Skeletal muscle satellite cell (primary cell): ENCODE results near the gene ATN1.

Source experiments
- H3K27me3 ChIP-seq: 2 replicates; pipeline ENCODE4 v1.7.0; 2013; ENCODE audit warnings: low read length; ENCODE audit not compliant: control insufficient read depth, insufficient read depth
- H3K36me3 ChIP-seq: 2 replicates; pipeline ENCODE4 v1.7.0; 2013; ENCODE audit warnings: mild to moderate bottlenecking, control low read depth, low read length; ENCODE audit not compliant: insufficient read depth
- H3K4me1 ChIP-seq: 2 replicates; pipeline ENCODE4 v1.7.0; 2013; ENCODE audit warnings: low read length; ENCODE audit not compliant: control insufficient read depth, insufficient read depth
- H3K4me2 ChIP-seq: 2 replicates; pipeline ENCODE4 v1.7.0; 2013; ENCODE audit warnings: mild to moderate bottlenecking, low read length
- H3K4me3 ChIP-seq: 2 replicates; pipeline ENCODE4 v1.7.0; 2013; ENCODE audit warnings: low read length
- H3K9ac ChIP-seq: 2 replicates; pipeline ENCODE4 v1.7.0; 2013; ENCODE audit warnings: mild to moderate bottlenecking, low read depth, low read length, moderate library complexity
- H3K9me3 ChIP-seq: replicated peaks from 2 replicates; pipeline ENCODE4 v1.7.0; 2013; ENCODE audit warnings: mild to moderate bottlenecking, control low read depth, low read length

ATN1 gene

DNA sequence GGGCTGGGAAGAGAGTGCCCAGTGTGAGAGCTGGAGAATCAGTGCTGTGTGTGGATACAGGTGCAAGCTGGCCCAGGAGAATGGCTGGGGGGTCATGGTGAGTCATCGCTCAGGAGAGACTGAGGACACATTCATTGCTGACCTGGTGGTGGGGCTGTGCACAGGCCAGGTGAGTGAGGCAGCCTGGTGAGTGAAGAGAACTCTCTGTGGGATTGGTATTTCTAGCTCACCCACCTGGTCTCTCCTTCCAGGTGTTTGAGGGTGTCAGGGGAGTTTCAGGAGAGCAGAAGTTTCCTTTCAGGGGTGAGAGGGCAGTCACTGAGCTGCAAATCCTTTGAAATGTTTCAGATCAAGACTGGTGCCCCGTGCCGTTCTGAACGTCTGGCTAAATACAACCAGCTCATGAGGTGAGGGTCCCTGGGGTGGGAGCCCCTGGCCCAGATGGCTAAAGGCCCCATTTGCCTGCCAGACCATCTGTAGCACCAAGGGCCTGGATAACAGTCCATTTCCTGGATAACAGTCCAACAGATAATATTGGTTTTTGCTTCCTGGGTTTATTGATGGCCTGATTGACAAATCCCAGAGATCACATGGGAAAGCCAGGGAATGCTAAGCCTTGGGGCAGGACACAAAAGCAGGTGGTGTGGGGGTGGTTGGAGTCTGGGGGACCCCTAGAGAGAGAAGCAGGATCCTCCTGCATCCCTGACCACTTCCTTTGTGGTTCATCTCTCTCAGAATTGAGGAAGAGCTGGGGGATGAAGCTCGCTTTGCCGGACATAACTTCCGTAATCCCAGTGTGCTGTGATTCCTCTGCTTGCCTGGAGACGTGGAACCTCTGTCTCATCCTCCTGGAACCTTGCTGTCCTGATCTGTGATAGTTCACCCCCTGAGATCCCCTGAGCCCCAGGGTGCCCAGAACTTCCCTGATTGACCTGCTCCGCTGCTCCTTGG lies 5.5 kb upstream of the ATN1 start:
- no peak overlapping the region for H3K4me3 ChIP-seq
- H3K9ac ChIP-seq = no peak overlapping the region
- peaks cover 32% of the 10 kb centered on the region for H3K4me1 ChIP-seq
- H3K9me3 ChIP-seq = no peaks in the 10 kb centered on the region
- no peak overlapping the region for H3K4me2 ChIP-seq
- peaks cover 16% of the 10 kb centered on the region for H3K36me3 ChIP-seq
- H3K27me3 ChIP-seq = no peaks in the 10 kb centered on the region

DNA sequence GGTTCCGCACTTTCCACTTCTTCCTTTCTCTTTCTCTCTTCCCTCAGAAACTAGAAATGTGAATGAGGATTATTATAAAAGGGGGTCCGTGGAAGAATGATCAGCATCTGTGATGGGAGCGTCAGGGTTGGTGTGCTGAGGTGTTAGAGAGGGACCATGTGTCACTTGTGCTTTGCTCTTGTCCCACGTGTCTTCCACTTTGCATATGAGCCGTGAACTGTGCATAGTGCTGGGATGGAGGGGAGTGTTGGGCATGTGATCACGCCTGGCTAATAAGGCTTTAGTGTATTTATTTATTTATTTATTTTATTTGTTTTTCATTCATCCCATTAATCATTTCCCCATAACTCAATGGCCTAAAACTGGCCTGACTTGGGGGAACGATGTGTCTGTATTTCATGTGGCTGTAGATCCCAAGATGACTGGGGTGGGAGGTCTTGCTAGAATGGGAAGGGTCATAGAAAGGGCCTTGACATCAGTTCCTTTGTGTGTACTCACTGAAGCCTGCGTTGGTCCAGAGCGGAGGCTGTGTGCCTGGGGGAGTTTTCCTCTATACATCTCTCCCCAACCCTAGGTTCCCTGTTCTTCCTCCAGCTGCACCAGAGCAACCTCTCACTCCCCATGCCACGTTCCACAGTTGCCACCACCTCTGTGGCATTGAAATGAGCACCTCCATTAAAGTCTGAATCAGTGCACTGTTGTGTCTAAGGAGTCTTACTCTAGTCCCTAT lies 4.6 kb upstream of the ATN1 start:
- H3K4me3 ChIP-seq = no peak overlapping the region
- no peak overlapping the region for H3K9ac ChIP-seq
- H3K36me3 ChIP-seq = peaks cover 11% of the 10 kb centered on the region
- no peak overlapping the region for H3K4me2 ChIP-seq
- H3K27me3 ChIP-seq = no peaks in the 10 kb centered on the region
- H3K4me1 ChIP-seq = peaks cover 28% of the 10 kb centered on the region
- no peaks in the 10 kb centered on the region for H3K9me3 ChIP-seq

DNA sequence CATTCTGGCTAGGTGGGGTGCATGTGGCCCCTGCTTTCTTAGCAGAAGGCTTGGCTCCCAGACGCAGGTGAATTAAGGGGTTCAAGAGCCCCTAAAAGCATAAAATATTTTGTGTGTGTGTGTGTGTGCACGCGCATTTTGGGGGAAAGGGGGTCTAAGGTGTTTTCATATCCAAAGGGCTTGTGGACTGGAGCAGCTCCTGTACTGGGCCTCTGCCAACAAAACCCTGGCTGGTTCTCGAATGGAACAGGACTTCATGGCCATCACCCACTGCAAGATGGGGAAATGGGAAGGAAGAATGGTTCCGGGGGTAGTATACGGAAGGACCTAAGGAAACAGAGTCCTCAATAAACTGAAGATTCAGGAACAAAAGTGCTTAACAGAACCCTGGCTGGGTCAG lies 3.9 kb upstream of the ATN1 start:
- H3K9me3 ChIP-seq = no peaks in the 10 kb centered on the region
- peaks cover 28% of the 10 kb centered on the region for H3K4me1 ChIP-seq
- no peak overlapping the region for H3K9ac ChIP-seq
- H3K4me2 ChIP-seq = peak overlapping the region; percentile 80
- peaks cover 11% of the 10 kb centered on the region for H3K36me3 ChIP-seq
- no peak overlapping the region for H3K4me3 ChIP-seq
- H3K27me3 ChIP-seq = no peaks in the 10 kb centered on the region

DNA sequence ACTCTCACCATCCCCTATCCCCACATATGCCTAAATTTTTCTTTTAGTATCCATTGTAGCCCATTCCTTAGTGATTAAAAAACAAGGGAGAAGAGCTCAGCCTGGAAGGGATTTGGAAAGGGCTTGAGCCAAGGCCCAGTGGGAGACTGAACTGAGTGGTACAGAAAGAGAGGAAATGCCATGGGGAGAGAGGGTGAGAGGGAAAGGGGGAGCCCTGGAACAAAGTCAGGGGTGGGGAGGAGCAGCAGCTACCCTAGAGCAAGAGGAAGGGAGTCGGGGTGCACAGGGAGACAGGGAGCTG lies 2.6 kb upstream of the ATN1 start:
- H3K4me2 ChIP-seq = peak overlapping the region; percentile 80
- H3K9ac ChIP-seq = peak overlapping the region; percentile 78
- peaks cover 11% of the 10 kb centered on the region for H3K36me3 ChIP-seq
- H3K9me3 ChIP-seq = no peaks in the 10 kb centered on the region
- peak overlapping the region; percentile 87 for H3K4me3 ChIP-seq
- H3K27me3 ChIP-seq = no peaks in the 10 kb centered on the region
- peaks cover 39% of the 10 kb centered on the region for H3K4me1 ChIP-seq

DNA sequence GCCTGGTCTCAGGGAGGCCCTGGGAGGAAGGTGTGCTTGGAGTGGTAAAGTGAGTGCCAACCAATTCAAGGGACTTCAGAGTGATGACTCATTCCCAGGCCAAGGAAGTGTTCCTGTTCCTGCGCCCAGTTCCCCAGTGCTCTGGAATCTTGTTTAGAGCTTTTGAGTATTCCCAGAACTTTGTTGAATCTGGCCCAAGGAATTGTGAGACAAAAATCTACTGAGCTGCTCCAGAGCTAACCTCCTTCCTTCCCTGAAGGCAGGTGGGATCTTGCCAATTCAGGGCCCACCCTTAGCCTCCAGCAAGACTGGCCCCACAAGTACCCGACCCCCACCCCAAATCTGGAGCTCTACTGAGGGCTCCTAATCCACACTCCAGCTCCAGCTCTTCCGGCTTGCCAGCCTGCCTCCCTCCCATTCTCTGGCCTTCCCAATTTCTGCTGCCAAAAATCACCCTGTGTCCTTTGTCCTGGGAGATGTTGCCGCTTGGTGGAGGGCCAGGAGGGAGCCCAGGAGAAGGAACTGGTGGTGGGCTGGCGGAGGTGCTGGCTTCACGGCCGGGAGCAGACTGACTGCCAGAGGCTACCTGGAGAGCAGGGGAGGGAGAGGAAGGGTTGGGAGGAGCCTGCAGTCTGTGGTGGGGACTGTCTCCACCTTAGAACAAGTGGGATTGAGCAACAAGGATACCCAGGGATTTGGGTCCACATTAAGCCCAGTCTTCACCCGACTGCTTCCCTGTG lies 2.0 kb upstream of the ATN1 start:
- Histone ChIP-seq H3K4me2 (peak overlapping the region; percentile 80), H3K9ac (peak overlapping the region; percentile 78), H3K27me3 (no peaks in the 10 kb centered on the region), H3K4me1 (peaks cover 41% of the 10 kb centered on the region), H3K4me3 (peak overlapping the region; percentile 87), H3K36me3 (peaks cover 11% of the 10 kb centered on the region), H3K9me3 (no peaks in the 10 kb centered on the region)

DNA sequence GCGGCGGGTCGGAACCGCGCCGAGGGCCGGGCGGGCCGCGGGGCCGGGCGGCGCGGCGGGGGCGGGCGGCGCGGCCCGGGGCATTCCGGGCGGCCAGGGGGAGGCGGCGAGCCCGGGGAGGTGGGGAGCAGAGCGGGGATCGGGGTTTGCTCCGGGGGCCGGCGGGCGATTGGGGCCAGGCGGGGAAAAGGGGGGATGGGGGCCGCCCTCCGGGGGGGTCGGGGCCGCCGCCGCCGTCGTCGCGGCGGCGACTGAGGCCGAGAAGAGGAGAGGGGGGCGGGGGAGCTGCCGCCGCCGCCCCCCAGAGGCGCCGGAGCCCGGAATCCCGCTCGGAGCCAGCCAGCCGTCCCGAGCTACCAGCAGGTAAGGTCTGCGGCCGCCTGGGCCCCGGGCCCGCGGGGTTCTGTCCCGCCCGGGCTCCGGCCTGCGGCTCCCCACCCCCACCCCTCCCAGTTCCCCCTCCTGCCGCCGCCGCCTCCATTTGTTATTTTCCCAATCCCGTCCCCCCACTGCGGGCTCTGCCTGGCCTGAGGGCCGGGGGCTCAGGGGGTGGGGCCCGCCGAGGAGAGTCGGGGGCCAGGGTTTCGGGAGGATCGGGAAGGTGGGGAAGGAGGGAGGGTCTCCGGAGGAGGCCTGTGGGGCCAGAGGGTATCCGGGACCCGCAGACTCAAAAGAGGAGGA lies 403 bp downstream of the ATN1 start:
- peak overlapping the region; percentile 93 for H3K9ac ChIP-seq
- H3K9me3 ChIP-seq = no peaks in the 10 kb centered on the region
- H3K36me3 ChIP-seq = peaks cover 6% of the 10 kb centered on the region
- no peaks in the 10 kb centered on the region for H3K27me3 ChIP-seq
- peaks cover 45% of the 10 kb centered on the region for H3K4me1 ChIP-seq
- H3K4me3 ChIP-seq = peak overlapping the region; percentile 94
- peak overlapping the region; percentile 92 for H3K4me2 ChIP-seq

DNA sequence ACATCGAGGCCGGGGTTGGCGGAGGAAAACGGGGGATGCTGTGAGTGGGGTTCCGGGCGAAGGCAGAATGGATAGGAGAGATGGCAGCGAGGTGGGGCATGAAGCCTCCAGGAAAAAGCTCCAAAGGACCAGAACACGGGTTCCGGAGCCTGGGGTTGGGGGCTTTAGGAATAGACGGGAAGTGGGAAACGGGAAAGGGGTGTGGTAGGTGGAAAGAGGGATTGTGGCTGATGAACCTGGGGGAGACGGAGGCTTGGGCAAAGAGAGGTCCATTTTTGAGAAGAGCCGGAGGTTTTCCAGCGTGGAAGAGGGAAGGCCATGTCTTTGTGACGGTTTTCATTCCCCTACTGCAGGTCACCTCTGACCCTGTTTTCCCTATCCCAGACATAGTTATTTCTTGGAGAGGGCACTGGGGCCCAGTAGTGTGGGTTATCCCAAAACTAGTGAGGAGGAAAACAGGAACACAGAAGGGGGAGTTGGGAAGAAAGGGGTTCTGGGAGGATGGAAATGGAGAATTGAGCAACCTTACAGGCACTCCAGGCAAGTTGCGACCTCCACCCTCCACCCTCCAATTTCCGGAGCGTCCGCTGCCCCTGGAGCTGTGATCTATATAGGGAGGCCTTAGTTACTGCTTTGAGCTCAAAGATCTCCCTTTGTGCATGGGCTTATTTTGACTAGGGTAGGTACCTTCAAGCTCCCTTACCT lies 1.1 kb downstream of the ATN1 start:
- Histone ChIP-seq H3K4me2 (peak overlapping the region; percentile 92), H3K27me3 (no peaks in the 10 kb centered on the region), H3K36me3 (peaks cover 12% of the 10 kb centered on the region), H3K4me3 (peak overlapping the region; percentile 94), H3K9me3 (no peaks in the 10 kb centered on the region), H3K4me1 (peaks cover 52% of the 10 kb centered on the region), H3K9ac (peak overlapping the region; percentile 93)

DNA sequence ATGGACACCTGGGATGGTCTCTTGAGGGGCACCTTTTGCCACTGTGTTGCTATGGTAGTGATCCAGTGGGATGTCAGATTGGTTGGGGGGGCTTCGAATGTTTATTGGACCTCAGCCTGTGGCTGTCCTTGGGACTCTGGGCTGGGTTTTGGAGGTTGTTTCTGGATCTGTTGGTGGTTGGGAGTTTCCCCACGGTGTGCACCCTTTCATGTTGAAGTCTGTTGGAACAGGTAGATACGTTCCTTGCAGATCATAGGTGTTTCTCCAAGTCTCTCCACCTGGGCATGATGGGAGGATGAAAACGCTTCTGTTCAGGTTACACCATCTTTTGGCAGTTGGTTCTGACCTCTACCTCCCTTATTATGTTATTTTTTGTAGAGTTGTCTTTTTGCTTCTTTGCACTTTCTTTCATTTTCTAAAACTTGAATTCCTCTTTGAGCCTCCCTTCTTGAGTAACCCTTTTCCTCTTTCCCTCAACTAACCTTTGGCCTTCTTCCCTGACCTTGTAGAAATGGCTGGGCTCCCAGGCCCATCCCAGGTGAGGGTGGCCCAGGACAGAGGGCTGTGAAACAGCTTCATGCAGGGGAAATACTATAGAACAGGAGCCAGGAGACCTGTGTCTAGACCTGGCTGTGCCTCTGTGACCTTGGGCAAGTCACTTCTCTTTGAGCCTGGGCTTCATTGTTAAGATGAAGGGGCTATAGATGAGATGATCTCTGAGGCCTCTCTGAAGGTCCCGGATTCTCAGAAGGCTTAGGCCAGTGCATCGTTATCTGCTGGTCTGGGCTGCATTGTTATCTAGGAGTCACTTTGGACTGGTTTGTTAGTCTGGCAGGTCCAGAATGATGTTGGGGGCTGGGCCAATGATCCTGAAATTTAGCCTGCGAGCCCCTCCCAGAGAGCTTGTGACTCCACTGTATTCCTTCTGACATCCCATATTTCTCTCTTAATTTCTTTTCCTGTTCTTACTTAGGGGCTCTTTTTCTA lies 2.0 kb downstream of the ATN1 start:
- Histone ChIP-seq H3K4me1 (peaks cover 56% of the 10 kb centered on the region), H3K4me3 (peak overlapping the region; percentile 94), H3K36me3 (peaks cover 22% of the 10 kb centered on the region), H3K4me2 (peak overlapping the region; percentile 92), H3K27me3 (no peaks in the 10 kb centered on the region), H3K9ac (peak overlapping the region; percentile 93), H3K9me3 (no peaks in the 10 kb centered on the region)

DNA sequence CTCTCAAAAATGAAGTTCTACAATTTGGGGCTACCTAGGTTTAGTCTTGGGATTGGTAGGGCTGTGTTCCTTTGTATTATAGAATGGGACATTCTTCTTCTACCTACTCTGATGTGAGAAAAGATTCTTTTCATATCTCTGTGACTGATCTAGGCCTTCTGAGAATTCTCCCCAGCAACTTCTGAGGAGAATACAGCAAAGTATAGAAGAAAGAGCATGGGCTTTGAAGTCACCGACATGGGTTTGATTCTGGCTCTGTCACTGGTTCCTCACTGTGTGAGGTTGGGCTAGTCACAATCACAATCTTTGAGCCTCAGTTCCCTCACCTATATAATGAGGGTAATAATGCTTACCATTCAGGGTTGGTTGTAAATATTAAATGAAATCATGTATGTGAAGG lies 5.0 kb downstream of the ATN1 start:
- H3K9ac ChIP-seq = no peak overlapping the region
- peaks cover 44% of the 10 kb centered on the region for H3K36me3 ChIP-seq
- H3K9me3 ChIP-seq = no peaks in the 10 kb centered on the region
- H3K4me1 ChIP-seq = peaks cover 53% of the 10 kb centered on the region
- H3K4me2 ChIP-seq = no peak overlapping the region
- no peaks in the 10 kb centered on the region for H3K27me3 ChIP-seq
- H3K4me3 ChIP-seq = no peak overlapping the region

DNA sequence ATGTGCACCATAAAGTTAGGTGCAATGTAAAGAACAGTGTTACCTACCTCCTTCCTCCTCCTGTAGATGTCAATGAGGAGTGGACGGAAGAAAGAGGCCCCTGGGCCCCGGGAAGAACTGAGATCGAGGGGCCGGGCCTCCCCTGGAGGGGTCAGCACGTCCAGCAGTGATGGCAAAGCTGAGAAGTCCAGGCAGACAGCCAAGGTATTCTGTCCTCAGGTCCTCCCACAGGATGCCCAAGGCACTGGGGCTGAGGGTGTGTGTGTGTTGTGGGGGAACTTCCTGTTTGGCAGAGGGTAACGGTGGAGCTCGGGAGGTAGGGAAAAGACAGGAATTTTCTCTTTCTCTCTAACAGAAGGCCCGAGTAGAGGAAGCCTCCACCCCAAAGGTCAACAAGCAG lies 6.4 kb downstream of the ATN1 start:
- Histone ChIP-seq H3K4me2 (no peak overlapping the region), H3K9me3 (no peaks in the 10 kb centered on the region), H3K4me1 (peaks cover 59% of the 10 kb centered on the region), H3K9ac (peak overlapping the region; percentile 44), H3K36me3 (peaks cover 54% of the 10 kb centered on the region), H3K27me3 (no peaks in the 10 kb centered on the region), H3K4me3 (no peak overlapping the region)
